ENCODE measurements around the gene THUMPD3.

Gene THUMPD3

GRCh38 chr3:9397906-9398699 lies 35.2 kb downstream of the THUMPD3 start:
- DNase-seq (ENCODE audit: low read depth in 2 of 2) = no peak

- no peak for DNase-seq (ENCODE audit: low read depth in 2 of 2)
These were observed 36.0 kb downstream of the THUMPD3 start for GRCh38 chr3:9398700-9399336.

- no peak for DNase-seq (ENCODE audit: low read depth in 2 of 2)
These were observed 36.5 kb downstream of the THUMPD3 start for GRCh38 chr3:9399337-9399703.

- no peak for DNase-seq (ENCODE audit: low read depth in 2 of 2)
These were observed 36.9 kb downstream of the THUMPD3 start for GRCh38 chr3:9399746-9400145.

GRCh38 chr3:9400616-9401015 lies 37.8 kb downstream of the THUMPD3 start:
- DNase-seq (ENCODE audit: low read depth in 2 of 2) = no peak

GRCh38 chr3:9401986-9402385 lies 39.1 kb downstream of the THUMPD3 start:
- DNase-seq (ENCODE audit: low read depth in 2 of 2) = no peak

- no peak for DNase-seq (ENCODE audit: low read depth in 2 of 2)
These were observed 39.8 kb downstream of the THUMPD3 start for GRCh38 chr3:9402410-9403228.

GRCh38 chr3:9403463-9403862 lies 40.6 kb downstream of the THUMPD3 start:
- no peak for DNase-seq (ENCODE audit: low read depth in 2 of 2)

- no peak for DNase-seq (ENCODE audit: low read depth in 2 of 2)
These were observed 41.8 kb downstream of the THUMPD3 start for GRCh38 chr3:9404680-9405079.

GRCh38 chr3:9405756-9406155 lies 42.9 kb downstream of the THUMPD3 start:
- no peak for DNase-seq (ENCODE audit: low read depth in 2 of 2)

GRCh38 chr3:9406856-9407626 lies 44.2 kb downstream of the THUMPD3 start:
- DNase-seq (ENCODE audit: low read depth in 2 of 2) = no peak

- DNase-seq (ENCODE audit: low read depth in 2 of 2) = no peak
These were observed 45.2 kb downstream of the THUMPD3 start for GRCh38 chr3:9408061-9408460.

- DNase-seq (ENCODE audit: low read depth in 2 of 2) = no peak
These were observed 45.7 kb downstream of the THUMPD3 start for GRCh38 chr3:9408546-9408945.

GRCh38 chr3:9409981-9410854 lies 47.4 kb downstream of the THUMPD3 start:
- DNase-seq (ENCODE audit: low read depth in 2 of 2) = no peak

- DNase-seq (ENCODE audit: low read depth in 2 of 2) = no peak
These were observed 48.4 kb downstream of the THUMPD3 start for GRCh38 chr3:9411302-9411701.

GRCh38 chr3:9412293-9412692 lies 49.4 kb downstream of the THUMPD3 start:
- no peak for DNase-seq (ENCODE audit: low read depth in 2 of 2)

GRCh38 chr3:9414826-9415225 lies 52.0 kb downstream of the THUMPD3 start:
- no peak for DNase-seq (ENCODE audit: low read depth in 2 of 2)

GRCh38 chr3:9415485-9416138 lies 52.8 kb downstream of the THUMPD3 start:
- no peak for DNase-seq (ENCODE audit: low read depth in 2 of 2)

GRCh38 chr3:9416139-9416780 lies 53.4 kb downstream of the THUMPD3 start:
- DNase-seq (ENCODE audit: low read depth in 2 of 2) = no peak
